Fibroblast of skin of abdomen (primary cell): ENCODE data around the gene ADARB1.

Experiments
- DNase-seq: peaks from one replicate; pipeline ENCODE4 v3.0.0-alpha.2; 2013

The ADARB1 gene

GRCh38 chr21:45234965-45235364, 160.6 kb downstream of the ADARB1 start:
- DNase-seq, result no peak

GRCh38 chr21:45235488-45235887, 161.1 kb downstream of the ADARB1 start:
- DNase-seq, result no peak

GRCh38 chr21:45236481-45236880, 162.1 kb downstream of the ADARB1 start:
- DNase-seq, result no peak

GRCh38 chr21:45237401-45237800, 163.0 kb downstream of the ADARB1 start:
- DNase-seq, result no peak

- no peak for DNase-seq
Observed at GRCh38 chr21:45241357-45241756, 167.0 kb downstream of the ADARB1 start.

GRCh38 chr21:45243603-45244002, 169.2 kb downstream of the ADARB1 start:
- DNase-seq, result no peak

- no peak for DNase-seq
Observed at GRCh38 chr21:45244799-45245340, 170.5 kb downstream of the ADARB1 start.

GRCh38 chr21:45246386-45247320, 172.3 kb downstream of the ADARB1 start:
- no peak for DNase-seq

- no peak for DNase-seq
Observed at GRCh38 chr21:45248301-45248892, 174.0 kb downstream of the ADARB1 start.

GRCh38 chr21:45248893-45249381, 174.6 kb downstream of the ADARB1 start:
- DNase-seq, result no peak

- DNase-seq, result no peak
Observed at GRCh38 chr21:45249626-45250025, 175.2 kb downstream of the ADARB1 start.

- DNase-seq, result no peak
Observed at GRCh38 chr21:45250272-45250671, 175.9 kb downstream of the ADARB1 start.

- DNase-seq, result no peak
Observed at GRCh38 chr21:45250914-45251634, 176.7 kb downstream of the ADARB1 start.

- no peak for DNase-seq
Observed at GRCh38 chr21:45251635-45252447, 177.5 kb downstream of the ADARB1 start.

- DNase-seq, result no peak
Observed at GRCh38 chr21:45252448-45252925, 178.1 kb downstream of the ADARB1 start.

GRCh38 chr21:45253180-45253579, 178.8 kb downstream of the ADARB1 start:
- peak; percentile 8 for DNase-seq

- DNase-seq, result no peak
Observed at GRCh38 chr21:45253633-45254459, 179.5 kb downstream of the ADARB1 start.

- DNase-seq, result no peak
Observed at GRCh38 chr21:45254460-45254930, 180.1 kb downstream of the ADARB1 start.

- DNase-seq, result no peak
Observed at GRCh38 chr21:45255381-45256020, 181.1 kb downstream of the ADARB1 start.
